NAMALWA (cell line): ENCODE results near the gene SOX8.

Source experiments
- DNase-seq: peaks from one replicate; pipeline ENCODE4 v3.0.0-alpha.2; 2015; ENCODE audit warnings: low spot score

Gene SOX8

GRCh38 chr16:974001-974601, 7.5 kb upstream of the SOX8 start:
- DNase-seq, result no peak

- peak; percentile 27 for DNase-seq
These were observed 6.8 kb upstream of the SOX8 start for GRCh38 chr16:974611-975261.

DNA sequence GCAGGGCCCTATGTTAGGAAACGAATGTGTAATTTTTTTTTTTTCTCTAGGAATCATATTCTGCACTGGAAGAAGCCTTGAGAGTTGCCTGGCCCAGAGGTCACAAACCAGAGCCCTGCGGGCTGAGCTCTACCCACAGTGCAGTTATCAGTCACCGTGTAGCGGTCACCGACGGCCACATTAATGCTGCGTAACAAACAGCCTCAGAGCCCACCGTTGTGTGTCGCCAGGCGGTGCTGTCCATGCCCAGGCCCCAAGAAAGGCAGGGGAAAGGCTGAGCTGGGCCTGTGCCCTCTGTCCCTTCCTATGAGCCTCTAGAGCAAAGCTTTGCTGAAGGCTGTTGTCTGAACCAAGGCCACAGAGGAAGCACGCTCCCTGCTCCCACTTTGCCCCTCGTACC, 6.3 kb upstream of the SOX8 start:
- DNase-seq, result no peak

DNA sequence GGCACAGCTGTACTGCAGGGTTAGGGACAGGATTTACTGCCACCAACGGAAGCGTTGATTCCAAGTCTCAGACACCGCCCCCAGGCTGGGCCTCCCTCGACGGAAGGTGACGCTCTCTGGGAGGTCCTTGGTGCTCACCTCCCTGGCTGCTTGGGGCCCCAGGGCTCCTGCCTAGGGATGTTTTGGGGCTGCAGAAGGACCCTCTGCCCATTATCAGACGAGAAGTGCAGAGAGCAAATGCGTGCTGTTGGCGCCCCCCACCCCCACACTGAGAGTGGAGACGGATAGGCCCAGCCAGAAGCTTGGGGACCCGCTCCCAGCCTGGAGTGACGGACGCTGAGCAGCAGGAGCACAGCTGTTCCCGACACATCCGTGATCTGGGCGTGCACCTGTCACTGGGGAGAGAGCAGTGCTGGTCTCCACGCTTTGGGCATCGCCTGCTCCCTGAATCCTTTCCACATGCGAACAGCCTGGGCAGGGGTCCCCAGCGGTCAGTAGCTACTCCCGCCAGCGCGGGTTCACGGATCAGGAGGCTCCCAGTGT, 5.1 kb upstream of the SOX8 start:
- no peak for DNase-seq

- DNase-seq, result no peak
These were observed 4.4 kb upstream of the SOX8 start for GRCh38 chr16:977081-977701.

DNA sequence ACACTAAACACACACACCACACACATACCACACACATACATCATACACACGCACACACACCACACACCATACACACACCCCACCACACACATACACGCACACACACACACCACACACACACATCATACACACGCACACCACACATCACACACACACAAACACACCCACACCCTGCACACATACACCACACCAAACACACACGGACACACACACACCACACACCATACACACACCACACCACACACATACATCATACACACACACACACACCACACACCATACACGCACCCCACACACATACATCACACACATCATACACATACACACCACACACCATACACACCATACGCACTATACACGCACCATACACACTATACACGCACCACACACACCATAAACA, 3.7 kb upstream of the SOX8 start:
- no peak for DNase-seq

- peak; percentile 36 for DNase-seq
These were observed 3.2 kb upstream of the SOX8 start for GRCh38 chr16:978403-978802.

- no peak for DNase-seq
These were observed 2.4 kb upstream of the SOX8 start for GRCh38 chr16:979147-979546.

DNA sequence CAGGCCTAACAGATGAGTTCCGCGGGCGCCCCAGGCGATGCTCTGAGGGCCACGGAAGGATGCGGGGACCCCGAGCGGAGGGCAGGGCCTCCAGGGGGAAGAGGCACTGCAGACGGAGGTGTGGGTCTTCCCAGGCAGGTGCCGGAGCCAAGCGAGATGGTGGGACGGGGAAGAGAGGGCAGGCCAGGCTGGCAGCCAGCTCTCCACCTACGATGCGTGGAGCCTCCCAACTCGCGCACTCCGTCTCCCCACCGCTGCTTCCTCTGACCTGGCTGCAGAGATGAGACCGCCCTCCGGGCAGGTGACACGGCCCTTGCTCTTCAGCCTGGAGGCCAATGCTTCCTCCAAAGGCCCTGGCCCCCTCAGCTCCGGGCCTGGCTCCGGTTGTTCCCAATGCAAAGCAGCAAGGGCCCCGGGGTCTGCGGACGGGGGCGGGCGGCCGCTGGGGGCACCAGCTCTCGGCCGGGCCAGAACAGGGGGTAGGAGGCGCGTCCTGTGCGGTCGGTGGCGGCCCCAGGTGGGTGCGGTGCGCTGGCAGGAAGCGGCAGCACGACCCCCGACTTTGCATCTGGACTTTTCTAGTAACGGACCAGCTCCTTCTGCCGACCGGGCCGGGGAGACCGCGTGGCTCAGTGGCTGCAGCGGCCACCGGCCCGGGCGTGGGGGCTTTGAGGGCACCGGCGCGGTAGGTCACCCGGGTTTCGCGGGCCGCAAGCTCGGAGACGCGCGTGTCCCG, 1.5 kb upstream of the SOX8 start:
- DNase-seq, result no peak

DNA sequence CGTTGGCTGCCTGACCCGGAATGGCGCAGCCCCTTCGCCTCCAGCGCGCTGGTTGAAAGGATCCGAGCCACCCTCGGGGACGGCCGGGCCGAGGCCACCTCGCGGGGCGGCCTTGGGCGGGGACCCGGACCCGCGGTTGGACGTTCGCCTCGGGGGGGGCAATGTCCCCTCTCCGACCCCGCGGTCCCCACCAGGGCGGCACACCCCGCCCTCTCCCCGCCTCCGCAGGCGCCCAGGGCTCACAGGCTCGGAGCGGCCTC, 1.0 kb upstream of the SOX8 start:
- DNase-seq, result no peak

DNA sequence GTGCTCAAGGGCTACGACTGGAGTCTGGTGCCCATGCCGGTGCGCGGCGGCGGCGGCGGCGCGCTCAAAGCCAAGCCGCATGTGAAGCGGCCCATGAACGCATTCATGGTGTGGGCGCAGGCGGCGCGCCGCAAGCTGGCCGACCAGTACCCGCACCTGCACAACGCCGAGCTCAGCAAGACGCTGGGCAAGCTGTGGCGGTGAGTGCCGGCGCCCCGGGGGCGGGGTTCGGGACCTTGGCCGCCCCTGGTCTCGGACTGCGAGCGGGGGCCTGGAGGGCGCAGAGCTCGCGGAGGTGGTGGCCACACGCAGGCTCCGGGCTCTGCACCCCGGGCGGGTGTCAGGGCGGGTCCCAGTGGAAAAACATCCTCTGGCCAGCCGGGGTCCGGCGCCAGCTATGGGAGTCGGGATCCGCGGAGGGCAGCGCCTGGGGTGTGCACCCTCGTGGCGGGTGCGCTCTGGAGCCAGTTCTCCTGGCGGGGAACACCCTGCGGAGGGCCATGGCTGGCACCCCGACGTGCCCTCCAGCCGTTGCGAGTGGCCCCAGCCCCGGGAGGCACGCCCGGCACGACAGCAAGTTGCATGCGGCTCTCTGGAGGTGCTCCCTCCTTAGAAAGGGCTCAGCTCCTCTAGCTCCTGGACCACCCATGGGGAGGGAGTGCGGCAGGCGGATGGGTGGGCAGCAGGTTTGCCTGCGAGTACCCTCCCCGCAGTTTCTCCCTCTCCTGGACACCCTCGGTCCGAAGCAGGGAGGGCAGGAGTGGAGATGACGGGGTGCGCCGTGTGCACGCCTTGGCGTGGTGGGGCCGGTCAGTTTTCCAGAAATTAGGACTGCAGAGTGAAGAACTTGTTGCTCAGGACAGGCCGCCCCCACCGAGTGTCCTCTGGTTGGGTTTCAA, 824 bp downstream of the SOX8 start:
- DNase-seq, result no peak

GRCh38 chr16:983044-984030, 1.8 kb downstream of the SOX8 start:
- no peak for DNase-seq

GRCh38 chr16:984121-984694, 2.6 kb downstream of the SOX8 start:
- no peak for DNase-seq

GRCh38 chr16:984736-985636, 3.4 kb downstream of the SOX8 start:
- DNase-seq, result no peak

- no peak for DNase-seq
These were observed 4.3 kb downstream of the SOX8 start for GRCh38 chr16:985646-986400.

GRCh38 chr16:986411-986810, 4.8 kb downstream of the SOX8 start:
- DNase-seq, result no peak

- no peak for DNase-seq
These were observed 5.5 kb downstream of the SOX8 start for GRCh38 chr16:986925-987582.

- no peak for DNase-seq
These were observed 6.3 kb downstream of the SOX8 start for GRCh38 chr16:987906-988305.
